Parathyroid adenoma (tissue), 2 donors: ENCODE measurements around the gene PLCB3.

ENCODE experiments used
- H2AFZ ChIP-seq: fragments of 300-600 bp; sonication (generic); one replicate; pipeline ENCODE4 v1.7.0; 2017; ENCODE audit warnings: antibody characterized with exemption, mild to moderate bottlenecking
- H3K27ac ChIP-seq: fragments of 300-600 bp; sonication (generic); one replicate; pipeline ENCODE4 v1.7.0; 2017
- H3K27me3 ChIP-seq: fragments of 300-600 bp; sonication (generic); one replicate; pipeline ENCODE4 v1.7.0; 2017; ENCODE audit warnings: low read length; ENCODE audit not compliant: control insufficient read depth, insufficient read depth
- H3K36me3 ChIP-seq: fragments of 300-600 bp; sonication (generic); one replicate; pipeline ENCODE4 v1.7.0; 2017; ENCODE audit warnings: low read length; ENCODE audit not compliant: control insufficient read depth, insufficient read depth
- H3K4me1 ChIP-seq: fragments of 300-600 bp; sonication (generic); one replicate; pipeline ENCODE4 v1.7.0; 2017; ENCODE audit warnings: control low read depth
- H3K4me2 ChIP-seq: fragments of 300-600 bp; sonication (generic); one replicate; pipeline ENCODE4 v1.7.0; 2017; ENCODE audit warnings: low read length
- H3K4me3 ChIP-seq: fragments of 300-600 bp; sonication (generic); one replicate; pipeline ENCODE4 v1.7.0; 2017; ENCODE audit warnings: low read depth, low read length
- H3K79me2 ChIP-seq: fragments of 300-600 bp; sonication (generic); one replicate; pipeline ENCODE4 v1.7.0; 2017; ENCODE audit warnings: control low read depth
- H3K9ac ChIP-seq: fragments of 300-600 bp; sonication (generic); one replicate; pipeline ENCODE4 v1.7.0; 2017; ENCODE audit warnings: mild to moderate bottlenecking
- H3K9me3 ChIP-seq: fragments of 300-600 bp; sonication (generic); one replicate; pipeline ENCODE4 v1.7.0; 2017; ENCODE audit warnings: low read length; ENCODE audit not compliant: control insufficient read depth
- TF ChIP-seq, protein P1 (sequence below): fragments of 300-600 bp; sonication (generic); IDR thresholded peaks from one replicate; pipeline ENCODE4 v1.7.0; 2017; ENCODE audit warnings: antibody characterized with exemption, mild to moderate bottlenecking
- donor health status: primary hyperparathyroidism.

PLCB3 gene

DNA sequence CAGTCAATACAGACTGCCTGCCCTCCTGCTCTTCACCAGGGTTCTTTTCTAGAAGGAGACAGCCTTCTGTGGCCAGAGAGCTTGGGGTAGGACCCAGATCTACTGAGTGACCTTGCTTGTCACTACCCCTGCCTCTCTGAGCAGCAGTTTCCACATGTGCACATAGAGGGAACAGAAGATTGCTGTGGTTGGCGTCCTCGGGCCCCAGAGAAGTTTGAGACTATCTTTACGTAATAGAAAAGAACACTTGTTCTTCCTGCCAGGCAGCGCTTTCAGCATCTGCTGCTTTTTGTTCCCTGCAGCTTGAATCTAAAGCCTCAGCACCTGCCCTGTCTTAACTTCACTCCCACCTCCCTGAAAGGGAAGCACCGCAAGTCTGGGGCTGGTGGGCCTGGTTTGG is 12.3 kb upstream of the PLCB3 start:
- Histone ChIP-seq H3K27me3 (no peaks in the 10 kb centered on the region), H3K4me1 (peaks cover 12% of the 10 kb centered on the region), H3K27ac (no peak overlapping the region), H2AFZ (no peak overlapping the region), H3K4me3 (no peak overlapping the region), H3K9ac (no peak overlapping the region), H3K36me3 (no peaks in the 10 kb centered on the region), H3K4me2 (no peak overlapping the region), H3K9me3 (no peaks in the 10 kb centered on the region), H3K79me2 (no peaks in the 10 kb centered on the region)
- TF ChIP-seq, protein P1, sequence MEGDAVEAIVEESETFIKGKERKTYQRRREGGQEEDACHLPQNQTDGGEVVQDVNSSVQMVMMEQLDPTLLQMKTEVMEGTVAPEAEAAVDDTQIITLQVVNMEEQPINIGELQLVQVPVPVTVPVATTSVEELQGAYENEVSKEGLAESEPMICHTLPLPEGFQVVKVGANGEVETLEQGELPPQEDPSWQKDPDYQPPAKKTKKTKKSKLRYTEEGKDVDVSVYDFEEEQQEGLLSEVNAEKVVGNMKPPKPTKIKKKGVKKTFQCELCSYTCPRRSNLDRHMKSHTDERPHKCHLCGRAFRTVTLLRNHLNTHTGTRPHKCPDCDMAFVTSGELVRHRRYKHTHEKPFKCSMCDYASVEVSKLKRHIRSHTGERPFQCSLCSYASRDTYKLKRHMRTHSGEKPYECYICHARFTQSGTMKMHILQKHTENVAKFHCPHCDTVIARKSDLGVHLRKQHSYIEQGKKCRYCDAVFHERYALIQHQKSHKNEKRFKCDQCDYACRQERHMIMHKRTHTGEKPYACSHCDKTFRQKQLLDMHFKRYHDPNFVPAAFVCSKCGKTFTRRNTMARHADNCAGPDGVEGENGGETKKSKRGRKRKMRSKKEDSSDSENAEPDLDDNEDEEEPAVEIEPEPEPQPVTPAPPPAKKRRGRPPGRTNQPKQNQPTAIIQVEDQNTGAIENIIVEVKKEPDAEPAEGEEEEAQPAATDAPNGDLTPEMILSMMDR: no peak

DNA sequence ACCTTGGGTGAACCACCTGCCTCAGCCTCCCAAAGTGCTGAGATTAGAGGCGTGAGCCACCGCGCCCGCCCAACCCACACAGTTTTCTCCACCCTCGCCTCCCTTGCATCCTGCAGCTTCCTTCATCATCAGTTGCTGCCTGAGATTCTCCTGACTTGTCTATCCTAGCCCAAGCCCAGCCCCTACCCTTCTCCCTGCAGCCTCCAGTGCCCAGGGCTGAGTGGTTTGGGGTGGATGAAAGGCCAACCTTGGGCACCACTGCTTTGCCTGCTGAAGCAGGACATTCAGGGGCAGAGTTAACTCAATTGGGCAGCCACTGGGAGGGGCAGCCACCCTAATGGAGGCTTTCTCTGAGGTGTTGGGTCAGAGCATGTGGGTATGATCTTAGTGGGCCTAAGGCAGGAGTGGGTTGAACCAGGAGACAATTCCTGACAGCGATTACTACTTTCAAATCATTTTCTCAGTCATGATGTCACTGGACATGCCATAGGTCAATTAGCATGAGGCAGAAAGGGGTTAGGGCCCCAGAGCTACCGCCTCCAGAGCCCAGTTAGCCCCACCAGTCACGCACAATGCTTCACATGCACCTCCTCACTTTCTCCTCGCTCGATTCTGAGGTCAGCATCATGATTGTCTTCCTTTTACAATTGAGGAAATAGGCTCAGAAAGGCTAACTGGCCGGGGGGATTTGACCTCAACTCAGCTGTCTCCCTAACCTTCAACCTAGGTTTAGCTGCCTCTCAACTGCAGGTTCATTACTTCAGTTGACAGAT is 11.5 kb upstream of the PLCB3 start:
- H3K4me1 ChIP-seq: peaks cover 12% of the 10 kb centered on the region
- H3K27ac ChIP-seq: peak overlapping the region; percentile 99
- no peaks in the 10 kb centered on the region for H3K36me3 ChIP-seq

DNA sequence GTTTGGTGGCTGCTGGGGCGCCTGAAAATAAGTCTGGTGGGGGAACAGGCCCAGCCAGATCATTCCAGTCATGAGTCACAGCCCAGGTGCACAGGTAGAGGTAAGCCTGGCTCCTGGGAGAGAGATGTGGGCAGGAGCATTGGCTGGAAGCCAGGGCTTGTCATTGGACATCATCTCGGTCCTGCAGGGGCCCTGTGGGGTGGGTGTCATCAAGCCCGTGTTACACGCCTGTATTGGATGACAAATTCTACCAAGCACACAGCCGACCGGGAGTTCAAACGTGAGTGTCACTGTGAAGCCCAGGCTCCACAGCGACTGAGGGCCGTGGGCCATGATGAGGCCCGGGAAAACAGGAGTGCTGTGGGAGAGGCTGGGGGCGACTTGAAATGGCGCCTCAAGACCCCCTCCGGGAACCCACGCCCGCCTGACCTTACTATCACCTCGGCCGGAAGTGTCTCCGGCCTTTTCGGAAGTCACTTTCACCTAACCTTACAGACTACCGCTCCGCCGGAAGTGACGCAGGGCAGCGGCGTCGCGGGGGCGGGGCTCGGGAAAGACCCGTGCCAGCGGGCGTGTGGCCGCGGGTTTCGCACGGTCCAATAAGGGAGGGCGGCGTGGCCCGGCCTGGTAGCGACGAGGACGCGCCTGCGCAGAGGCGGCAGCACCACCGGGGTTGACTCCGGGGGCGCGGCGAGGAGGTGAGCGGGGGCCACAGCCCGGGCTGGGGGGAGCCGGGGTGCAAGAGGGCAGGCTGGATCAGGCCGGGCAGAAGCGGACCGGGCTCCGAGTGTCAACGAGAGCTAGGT is 10.7 kb upstream of the PLCB3 start, which contains the start of gene FKBP2:
FKBP2 (plus strand) TSS at position 661 of the 806 bp plus-strand sequence. CDS start 1,293 bp downstream, outside the sequence.
- TF ChIP-seq, protein P1: no peak
- Histone ChIP-seq H3K36me3 (no peaks in the 10 kb centered on the region), H3K4me3 (peak within 1 kb of the TSS; percentile 79)

More for the DNA sequence above, 11.5 kb upstream of the PLCB3 start:
- Histone ChIP-seq H3K4me2 (peak overlapping the region; percentile 97), H3K4me3 (peak overlapping the region; percentile 79), H3K79me2 (no peaks in the 10 kb centered on the region), H3K9ac (no peak overlapping the region), H3K9me3 (no peaks in the 10 kb centered on the region), H3K27me3 (no peaks in the 10 kb centered on the region), H2AFZ (peak overlapping the region; percentile 78)
- TF ChIP-seq, protein P1: no peak

DNA sequence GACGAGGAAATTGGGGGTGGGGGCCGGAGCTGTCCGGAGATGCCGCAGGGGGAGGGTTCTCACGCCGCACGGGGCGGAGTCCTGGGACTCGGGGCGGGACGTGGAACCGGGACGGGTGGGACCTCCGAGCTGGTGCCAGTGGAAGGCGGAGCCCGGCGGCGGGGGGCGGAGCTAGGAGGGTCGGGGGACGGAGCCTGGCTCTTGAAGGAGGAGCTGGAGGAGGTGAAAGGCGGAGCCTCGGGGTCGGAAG is 10.2 kb upstream of the PLCB3 start:
- no peaks in the 10 kb centered on the region for H3K36me3 ChIP-seq
- H3K9ac ChIP-seq: no peak overlapping the region

More for the DNA sequence above, 10.7 kb upstream of the PLCB3 start, which contains the start of gene FKBP2:
- Histone ChIP-seq H3K27ac (peak within 1 kb of the TSS; percentile 99), H3K9me3 (no peaks in the 10 kb centered on the region), H3K79me2 (no peaks in the 10 kb centered on the region), H3K9ac (peak within 1 kb of the TSS; percentile 53), H3K4me1 (peaks cover 12% of the 10 kb centered on the region), H2AFZ (peak within 1 kb of the TSS; percentile 78), H3K27me3 (no peaks in the 10 kb centered on the region), H3K4me2 (peak within 1 kb of the TSS; percentile 97)

More for the DNA sequence above, 10.2 kb upstream of the PLCB3 start:
- Histone ChIP-seq H3K27me3 (no peaks in the 10 kb centered on the region), H3K4me2 (peak overlapping the region; percentile 97), H3K4me1 (peaks cover 12% of the 10 kb centered on the region), H3K79me2 (no peaks in the 10 kb centered on the region), H3K9me3 (no peaks in the 10 kb centered on the region), H2AFZ (peak overlapping the region; percentile 78), H3K27ac (peak overlapping the region; percentile 99), H3K4me3 (peak overlapping the region; percentile 79)
- TF ChIP-seq, protein P1: no peak
